CD8-positive, alpha-beta memory T cell (primary cell): ENCODE measurements around the gene SETD1A. TPM values are rescaled to one million over a fixed set of nuclear protein-coding genes. Genes with fewer than 3 reads are reported as not detected.

Experiments used
- CTCF ChIA-PET: fragments of 350-600 bp; sonication (Branson Sonifier 250); formaldehyde crosslinking; loops from one replicate; lab custom pipeline; 2021; ENCODE audit warnings: antibody characterized with exemption; lab: Charles Lee
- POLR2A ChIA-PET: fragments of 350-600 bp; sonication (Branson Sonifier 250); formaldehyde crosslinking; loops from one replicate; lab custom pipeline; 2021; ENCODE audit warnings: antibody characterized with exemption; lab: Charles Lee
- DNase-seq, 5 donors: peaks; one replicate each; pipeline versions ENCODE4 v3.0.0 to v3.0.0-alpha.2; 2020 to 2022; ENCODE audit warnings: mixed read lengths in 1 of 5
- H3K27ac ChIP-seq: one replicate; pipeline ENCODE4 v1.7.0; 2013; ENCODE audit warnings: low read depth, mild to moderate bottlenecking, low read length, moderate library complexity
- H3K27me3 ChIP-seq: 2 replicates; pipeline ENCODE4 v1.7.0; 2013; ENCODE audit warnings: low read length, mild to moderate bottlenecking; ENCODE audit not compliant: insufficient read depth, poor library complexity, severe bottlenecking
- H3K36me3 ChIP-seq: 2 replicates; pipeline ENCODE4 v1.7.0; 2013; ENCODE audit warnings: mild to moderate bottlenecking, low read length, moderate library complexity; ENCODE audit not compliant: insufficient read depth
- H3K4me1 ChIP-seq: 2 replicates; pipeline ENCODE4 v1.7.0; 2013; ENCODE audit warnings: mild to moderate bottlenecking, low read length, moderate library complexity; ENCODE audit not compliant: insufficient read depth
- H3K4me3 ChIP-seq: 2 replicates; pipeline ENCODE4 v1.7.0; 2013; ENCODE audit warnings: mild to moderate bottlenecking, low read length
- H3K9me3 ChIP-seq: 2 replicates; pipeline ENCODE4 v1.7.0; 2013; ENCODE audit warnings: mild to moderate bottlenecking, low read length
- H3K27ac Mint-ChIP-seq, 8 donors: one replicate each; pipeline ENCODE4 v1.8.0; 2020 to 2021; ENCODE audit warnings: mixed read lengths in 8 of 8, mild to moderate bottlenecking in 6 of 8, inconsistent platforms in 3 of 8, moderate library complexity in 3 of 8
- H3K27me3 Mint-ChIP-seq, 2 donors: one replicate each; pipeline ENCODE4 v1.8.0; 2020 to 2021; ENCODE audit warnings: mixed read lengths in 2 of 2, mild to moderate bottlenecking in 1 of 2, moderate library complexity in 1 of 2
- H3K36me3 Mint-ChIP-seq, 3 donors: one replicate each; pipeline ENCODE4 v1.8.0; 2020 to 2021; ENCODE audit warnings: mixed read lengths in 3 of 3, inconsistent platforms in 1 of 3, mild to moderate bottlenecking in 1 of 3
- H3K4me1 Mint-ChIP-seq, 3 donors: one replicate each; pipeline ENCODE4 v1.8.0; 2020 to 2021; ENCODE audit warnings: mixed read lengths in 3 of 3, inconsistent platforms in 1 of 3, mild to moderate bottlenecking in 1 of 3
- H3K4me3 Mint-ChIP-seq, 7 donors: one replicate each; pipeline ENCODE4 v1.8.0; 2020 to 2021; ENCODE audit warnings: mixed read lengths in 7 of 7, mild to moderate bottlenecking in 6 of 7, moderate library complexity in 4 of 7, inconsistent platforms in 2 of 7
- H3K9me3 Mint-ChIP-seq, 5 donors: one replicate each; pipeline ENCODE4 v1.8.0; 2020 to 2022; ENCODE audit warnings: mixed read lengths in 5 of 5, mild to moderate bottlenecking in 3 of 5, moderate library complexity in 2 of 5, inconsistent platforms in 1 of 5
- polyA plus RNA-seq: library from polyadenylated mRNA; unstranded; fragments of 300-500 nt; fragmentation: Illumina TruSeq; gene quantifications from one replicate; pipeline ENCODE4 v1.2.3, GENCODE V29; 2021
- total RNA-seq, 2 experiments: library from RNA; stranded (reverse); gene quantifications; one replicate each; pipeline ENCODE4 v1.2.3, GENCODE V29; 2021

Gene SETD1A
- total and polyA plus RNA-seq, 3 experiments from 2014 or later = 2.6 to 28.8 (median 24.7) TPM

GRCh38 chr16:30951193-30951592 is 6.4 kb upstream of the SETD1A start:
- ChIA-PET CTCF (interaction anchor here (1.6 to 1.8 kb wide), 2 partner anchors 10 to 492 kb away, joined by 3 to 15 read pairs; partner anchors contain the start of gene ZNF843), POLR2A (no interaction called here)
- peak overlapping the region; percentile 88 for H3K27ac ChIP-seq
- DNase-seq = no peak
- no peaks in the 10 kb centered on the region for H3K27me3 ChIP-seq
- Mint-ChIP-seq H3K27ac (peak overlapping the region in 2 of 8 donors; percentile 29 to 54), H3K4me3 (peak overlapping the region in 5 of 7 donors; percentile 14 to 76 (median 44)), H3K27me3 (no peaks in the 10 kb centered on the region), H3K4me1 (peaks cover 17 to 29% (median 22%) of the 10 kb centered on the region in 3 donors), H3K9me3 (no peaks in the 10 kb centered on the region), H3K36me3 (peaks cover 0 to 5% (median 0%) of the 10 kb centered on the region in 3 donors)
- no peaks in the 10 kb centered on the region for H3K9me3 ChIP-seq
- no peaks in the 10 kb centered on the region for H3K36me3 ChIP-seq
- H3K4me3 ChIP-seq = no peak overlapping the region
- H3K4me1 ChIP-seq = peaks cover 18% of the 10 kb centered on the region

- Histone ChIP-seq H3K9me3 (no peaks in the 10 kb centered on the region), H3K4me1 (peaks cover 23% of the 10 kb centered on the region), H3K27me3 (no peaks in the 10 kb centered on the region), H3K4me3 (no peak overlapping the region), H3K36me3 (no peaks in the 10 kb centered on the region), H3K27ac (no peak overlapping the region)
- H3K4me3 Mint-ChIP-seq = peak overlapping the region in 3 of 7 donors; percentile 15 to 76 (median 23)
- H3K4me1 Mint-ChIP-seq = peaks cover 17 to 29% (median 22%) of the 10 kb centered on the region in 3 donors
- H3K27ac Mint-ChIP-seq = peak overlapping the region in 2 of 8 donors; percentile 21 to 56
- DNase-seq = no peak
- H3K36me3 Mint-ChIP-seq = peaks cover 0 to 2% (median 0%) of the 10 kb centered on the region in 3 donors
- CTCF ChIA-PET = interaction anchor here (1.6 to 4.9 kb wide), 2 partner anchors 10 to 491 kb away, joined by 3 to 50 read pairs; partner anchors contain the start of gene ZNF843
- H3K27me3 Mint-ChIP-seq = no peaks in the 10 kb centered on the region
- no peaks in the 10 kb centered on the region for H3K9me3 Mint-ChIP-seq
- POLR2A ChIA-PET = no interaction called here
Observed at GRCh38 chr16:30951750-30952149, 5.8 kb upstream of the SETD1A start.

GRCh38 chr16:30953111-30953510 is 4.4 kb upstream of the SETD1A start:
- H3K27ac ChIP-seq = no peak overlapping the region
- peaks cover 26% of the 10 kb centered on the region for H3K4me1 ChIP-seq
- no peaks in the 10 kb centered on the region for H3K36me3 ChIP-seq
- DNase-seq = no peak
- no peaks in the 10 kb centered on the region for H3K9me3 ChIP-seq
- Mint-ChIP-seq H3K4me3 (no peak overlapping the region), H3K27ac (peak overlapping the region in 2 of 8 donors; percentile 48 to 89), H3K9me3 (no peaks in the 10 kb centered on the region), H3K36me3 (peaks cover 0 to 8% (median 0%) of the 10 kb centered on the region in 3 donors), H3K4me1 (peaks cover 18 to 37% (median 22%) of the 10 kb centered on the region in 3 donors), H3K27me3 (no peaks in the 10 kb centered on the region)
- no peak overlapping the region for H3K4me3 ChIP-seq
- CTCF ChIA-PET = interaction anchor here (1.1 to 4.9 kb wide), 8 partner anchors 11 to 490 kb away, joined by 3 to 50 read pairs (median 4); partner anchors contain the start of genes PRSS53, ZNF646, ZNF668 and ZNF843
- POLR2A ChIA-PET = no interaction called here
- H3K27me3 ChIP-seq = no peaks in the 10 kb centered on the region

- H3K4me3 ChIP-seq = no peak overlapping the region
- peaks cover 0 to 11% (median 0%) of the 10 kb centered on the region in 3 donors for H3K36me3 Mint-ChIP-seq
- peaks cover 22 to 41% (median 26%) of the 10 kb centered on the region in 3 donors for H3K4me1 Mint-ChIP-seq
- peak overlapping the region in 2 of 7 donors; percentile 56 to 84 for H3K4me3 Mint-ChIP-seq
- H3K27me3 Mint-ChIP-seq = no peaks in the 10 kb centered on the region
- DNase-seq = peak; percentile 47 to 78 (median 57)
- H3K9me3 ChIP-seq = no peaks in the 10 kb centered on the region
- no peaks in the 10 kb centered on the region for H3K9me3 Mint-ChIP-seq
- POLR2A ChIA-PET = no interaction called here
- CTCF ChIA-PET = interaction anchor here (1.1 to 4.9 kb wide), 8 partner anchors 12 to 489 kb away, joined by 3 to 50 read pairs (median 4); partner anchors contain the start of genes PRSS53, ZNF646, ZNF668 and ZNF843
- H3K27me3 ChIP-seq = no peaks in the 10 kb centered on the region
- H3K4me1 ChIP-seq = peaks cover 28% of the 10 kb centered on the region
- H3K36me3 ChIP-seq = no peaks in the 10 kb centered on the region
- peak overlapping the region in 4 of 8 donors; percentile 48 to 89 (median 50) for H3K27ac Mint-ChIP-seq
- no peak overlapping the region for H3K27ac ChIP-seq
Observed at GRCh38 chr16:30953511-30954124, 3.9 kb upstream of the SETD1A start.

- Histone ChIP-seq H3K4me1 (peaks cover 35% of the 10 kb centered on the region), H3K4me3 (no peak overlapping the region), H3K27me3 (no peaks in the 10 kb centered on the region), H3K9me3 (no peaks in the 10 kb centered on the region), H3K36me3 (peaks cover 4% of the 10 kb centered on the region), H3K27ac (no peak overlapping the region)
- H3K9me3 Mint-ChIP-seq = no peaks in the 10 kb centered on the region
- ChIA-PET CTCF (interaction anchor here (3.2 to 4.9 kb wide), 2 partner anchors 13 to 187 kb away, joined by 9 to 50 read pairs; no protein-coding TSS in a partner anchor), POLR2A (interaction anchor here (0.7 kb wide), 1 partner anchor 119 kb away, joined by 5 read pairs; the partner anchor contains the start of genes ZNF646 and ZNF668)
- peaks cover 27 to 45% (median 33%) of the 10 kb centered on the region in 3 donors for H3K4me1 Mint-ChIP-seq
- H3K27me3 Mint-ChIP-seq = no peaks in the 10 kb centered on the region
- H3K27ac Mint-ChIP-seq = peak overlapping the region in 3 of 8 donors; percentile 3 to 89 (median 57)
- peak overlapping the region in 2 of 7 donors; percentile 66 to 74 for H3K4me3 Mint-ChIP-seq
- peaks cover 0 to 21% (median 2%) of the 10 kb centered on the region in 3 donors for H3K36me3 Mint-ChIP-seq
- no peak for DNase-seq
Observed at GRCh38 chr16:30954993-30955392, 2.6 kb upstream of the SETD1A start.

- Histone ChIP-seq H3K27ac (peak overlapping the region; percentile 96), H3K4me1 (peaks cover 24% of the 10 kb centered on the region), H3K27me3 (no peaks in the 10 kb centered on the region), H3K36me3 (peaks cover 15% of the 10 kb centered on the region), H3K4me3 (peak overlapping the region; percentile 98), H3K9me3 (no peaks in the 10 kb centered on the region)
- H3K27ac Mint-ChIP-seq = peak overlapping the region; percentile 97 to 100 (median 98)
- H3K27me3 Mint-ChIP-seq = no peaks in the 10 kb centered on the region
- H3K36me3 Mint-ChIP-seq = peaks cover 0 to 37% (median 7%) of the 10 kb centered on the region in 3 donors
- POLR2A ChIA-PET = interaction anchor here (0.5 to 1.1 kb wide), 3 partner anchors 117 to 185 kb away, joined by 3 to 4 read pairs (median 3); partner anchors contain the start of genes KAT8 and ZNF668
- peaks cover 26 to 42% (median 27%) of the 10 kb centered on the region in 3 donors for H3K4me1 Mint-ChIP-seq
- H3K4me3 Mint-ChIP-seq = peak overlapping the region; percentile 93 to 99 (median 97)
- DNase-seq = peak; percentile 77 to 87 (median 83)
- no peaks in the 10 kb centered on the region for H3K9me3 Mint-ChIP-seq
- CTCF ChIA-PET = interaction anchor here (4.9 kb wide), 1 partner anchor 15 kb away, joined by 50 read pairs; no protein-coding TSS in a partner anchor
Observed at GRCh38 chr16:30956601-30957455, 726 bp upstream of the SETD1A start.
